Neural progenitor cell (in vitro differentiated cells): ENCODE data around the gene DOCK6. TPM values are rescaled to one million over a fixed set of nuclear protein-coding genes. Genes with fewer than 3 reads are reported as not detected.

Experiments used
- DNase-seq: peaks from one replicate; pipeline ENCODE4 v3.0.0-alpha.2; 2016; ENCODE audit warnings: low spot score
- H2AFZ ChIP-seq: fragments of 200-600 bp; sonication (generic); replicated peaks from 2 replicates; pipeline ENCODE4 v1.6.1; 2016; ENCODE audit warnings: antibody characterized with exemption
- H3F3A ChIP-seq: fragments of 200-600 bp; sonication (generic); 2 replicates; pipeline ENCODE4 v1.6.1; 2016; ENCODE audit warnings: antibody characterized with exemption, low read depth
- H3K27ac ChIP-seq: fragments of 200-600 bp; sonication (generic); 2 replicates; pipeline ENCODE4 v1.5.1; 2016; ENCODE audit warnings: mild to moderate bottlenecking
- H3K27me3 ChIP-seq: fragments of 200-600 bp; sonication (generic); 2 replicates; pipeline ENCODE4 v1.6.1; 2016; ENCODE audit warnings: mild to moderate bottlenecking, moderate library complexity
- H3K36me3 ChIP-seq: fragments of 200-600 bp; sonication (generic); 2 replicates; pipeline ENCODE4 v1.5.1; 2016
- H3K4me1 ChIP-seq: fragments of 200-600 bp; sonication (generic); 2 replicates; pipeline ENCODE4 v1.6.1; 2016; ENCODE audit warnings: mixed run types
- H3K4me2 ChIP-seq: fragments of 200-600 bp; sonication (generic); 2 replicates; pipeline ENCODE4 v1.6.1; 2016
- H3K4me3 ChIP-seq: fragments of 200-600 bp; sonication (generic); 2 replicates; pipeline ENCODE4 v1.5.1; 2016
- H3K79me2 ChIP-seq: fragments of 200-600 bp; sonication (generic); 2 replicates; pipeline ENCODE4 v1.6.1; 2016; ENCODE audit warnings: low read depth
- H3K9ac ChIP-seq: fragments of 200-600 bp; sonication (generic); 2 replicates; pipeline ENCODE4 v1.6.1; 2016
- H3K9me3 ChIP-seq: fragments of 200-600 bp; sonication (generic); 2 replicates; pipeline ENCODE4 v1.5.1; 2016; ENCODE audit warnings: low read depth
- H4K20me1 ChIP-seq: fragments of 200-600 bp; sonication (generic); 2 replicates; pipeline ENCODE4 v1.6.1; 2016; ENCODE audit warnings: low read depth
- H3K27ac Mint-ChIP-seq: 3 replicates; pipeline ENCODE4 v1.8.0; 2021; ENCODE audit warnings: mixed read lengths
- H3K27me3 Mint-ChIP-seq: 2 replicates; pipeline ENCODE4 v1.8.0; 2022; ENCODE audit warnings: low read depth, mild to moderate bottlenecking, inconsistent platforms, moderate library complexity, mixed read lengths; ENCODE audit not compliant: insufficient read depth
- H3K36me3 Mint-ChIP-seq: 3 replicates; pipeline ENCODE4 v1.8.0; 2021; ENCODE audit warnings: mixed read lengths
- H3K4me1 Mint-ChIP-seq: 3 replicates; pipeline ENCODE4 v1.8.0; 2021; ENCODE audit warnings: mixed read lengths
- H3K4me3 Mint-ChIP-seq: 3 replicates; pipeline ENCODE4 v1.8.0; 2021; ENCODE audit warnings: mild to moderate bottlenecking, moderate library complexity, mixed read lengths
- H3K9me3 Mint-ChIP-seq: 3 replicates; pipeline ENCODE4 v1.8.0; 2020; ENCODE audit warnings: mixed read lengths
- CTCF ChIP-seq: fragments of 200-600 bp; sonication (generic); IDR thresholded peaks from 2 replicates; pipeline ENCODE4 v1.5.1; 2017; ENCODE audit warnings: antibody characterized with exemption, mild to moderate bottlenecking
- EZH2 ChIP-seq: fragments of 200-600 bp; sonication (generic); IDR thresholded peaks from 2 replicates; pipeline ENCODE4 v1.6.1; 2017; ENCODE audit warnings: antibody characterized with exemption, mild to moderate bottlenecking, moderate library complexity
- EZH2phosphoT487 ChIP-seq: fragments of 200-600 bp; sonication (generic); IDR thresholded peaks from 2 replicates; pipeline ENCODE4 v1.6.1; 2017; ENCODE audit warnings: antibody characterized with exemption
- total RNA-seq: library from RNA; depleted of rRNA; stranded (reverse); fragments of >200 nt; gene quantifications from 2 replicates; pipeline ENCODE4 v1.2.3, GENCODE V29; 2015; ENCODE audit warnings: low replicate concordance

The DOCK6 gene
- 10.0 and 27.5 TPM in 2 replicates for total RNA-seq

GRCh38 chr19:11261971-11262839, at the start of gene DOCK6:
TSS of gene DOCK6 (minus strand) at chr19:11262524. CDS start at chr19:11262440, 84 bp downstream.
- Mint-ChIP-seq H3K36me3 (no peaks in the 10 kb centered on the region), H3K4me3 (peak within 1 kb of the TSS; percentile 87), H3K27me3 (peaks cover 19% of the 10 kb centered on the region), H3K27ac (no peak within 1 kb of the TSS), H3K4me1 (peaks cover 10% of the 10 kb centered on the region), H3K9me3 (no peaks in the 10 kb centered on the region)
- peak within 1 kb of the TSS; percentile 71 for H3K4me2 ChIP-seq
- H3K9me3 ChIP-seq, result no peaks in the 10 kb centered on the region
- H3K27ac ChIP-seq, result no peak within 1 kb of the TSS
- H3F3A ChIP-seq, result peaks cover 17% of the 10 kb centered on the region
- no peaks in the 10 kb centered on the region for H3K4me1 ChIP-seq
- DNase-seq, result peak; percentile 80
- no peaks in the 10 kb centered on the region for H3K36me3 ChIP-seq
- no peaks in the 10 kb centered on the region for H3K27me3 ChIP-seq
- TF ChIP-seq EZH2 (no peak), CTCF (peak; percentile 59)
- H2AFZ ChIP-seq, result peak within 1 kb of the TSS; percentile 95
- H4K20me1 ChIP-seq, result peaks cover 7% of the 10 kb centered on the region
- H3K79me2 ChIP-seq, result no peaks in the 10 kb centered on the region
- H3K4me3 ChIP-seq, result peak within 1 kb of the TSS; percentile 96
- peak within 1 kb of the TSS; percentile 73 for H3K9ac ChIP-seq

- Histone ChIP-seq H3K27ac (no peak overlapping the region), H3K4me1 (no peaks in the 10 kb centered on the region), H3K9me3 (no peaks in the 10 kb centered on the region), H3K9ac (no peak overlapping the region), H3F3A (no peaks in the 10 kb centered on the region), H3K4me3 (no peak overlapping the region), H2AFZ (no peak overlapping the region), H3K36me3 (no peaks in the 10 kb centered on the region), H4K20me1 (no peaks in the 10 kb centered on the region), H3K79me2 (no peaks in the 10 kb centered on the region), H3K27me3 (no peaks in the 10 kb centered on the region), H3K4me2 (no peak overlapping the region)
- no peak for TF ChIP-seq CTCF
- H3K9me3 Mint-ChIP-seq, result no peaks in the 10 kb centered on the region
- no peak overlapping the region for H3K4me3 Mint-ChIP-seq
- H3K27me3 Mint-ChIP-seq, result peaks cover 5% of the 10 kb centered on the region
- H3K27ac Mint-ChIP-seq, result no peak overlapping the region
- peaks cover 13% of the 10 kb centered on the region for H3K4me1 Mint-ChIP-seq
- H3K36me3 Mint-ChIP-seq, result no peaks in the 10 kb centered on the region
- DNase-seq, result no peak
These were observed 44.0 kb upstream of the DOCK6 start for GRCh38 chr19:11306337-11306736.

GRCh38 chr19:11304936-11305335, 42.6 kb upstream of the DOCK6 start:
- no peak overlapping the region for H3K4me3 ChIP-seq
- H3K4me1 ChIP-seq, result no peaks in the 10 kb centered on the region
- no peaks in the 10 kb centered on the region for H3K79me2 ChIP-seq
- TF ChIP-seq EZH2phosphoT487 (no peak), CTCF (no peak), EZH2 (no peak)
- Mint-ChIP-seq H3K4me3 (no peak overlapping the region), H3K9me3 (peaks cover 6% of the 10 kb centered on the region), H3K27ac (no peak overlapping the region), H3K4me1 (peaks cover 13% of the 10 kb centered on the region), H3K27me3 (peaks cover 10% of the 10 kb centered on the region), H3K36me3 (no peaks in the 10 kb centered on the region)
- no peak for DNase-seq
- H2AFZ ChIP-seq, result no peak overlapping the region
- no peaks in the 10 kb centered on the region for H3K27me3 ChIP-seq
- H3F3A ChIP-seq, result no peaks in the 10 kb centered on the region
- no peak overlapping the region for H3K9ac ChIP-seq
- H3K9me3 ChIP-seq, result no peaks in the 10 kb centered on the region
- H3K4me2 ChIP-seq, result no peak overlapping the region
- H3K36me3 ChIP-seq, result no peaks in the 10 kb centered on the region
- no peak overlapping the region for H3K27ac ChIP-seq
- no peaks in the 10 kb centered on the region for H4K20me1 ChIP-seq
